HepG2 (cell line): ENCODE results near the gene DENND2A. TPM values are rescaled to one million over a fixed set of nuclear protein-coding genes. Genes with fewer than 3 reads are reported as not detected.

ENCODE experiments used
- PHF20 ChIP-seq: sonication (generic); formaldehyde crosslinking; IDR thresholded peaks from 2 replicates; pipeline ENCODE4 v1.5.0; 2020; ENCODE audit warnings: mild to moderate bottlenecking, missing genetic modification reagents
- SAP130 ChIP-seq: IDR thresholded peaks from 2 replicates; pipeline ENCODE4 v1.6.1; 2016; ENCODE audit warnings: low read depth
- SETDB1 ChIP-seq: sonication (generic); formaldehyde crosslinking; IDR thresholded peaks from 2 replicates; pipeline ENCODE4 v1.5.1; 2020; ENCODE audit warnings: missing genetic modification reagents, mild to moderate bottlenecking, borderline replicate concordance
- ZNF251 ChIP-seq: sonication (generic); formaldehyde crosslinking; IDR thresholded peaks from 2 replicates; pipeline ENCODE4 v1.9.0; 2021; ENCODE audit warnings: mild to moderate bottlenecking, missing genetic modification reagents
- ZNF276 ChIP-seq: sonication (generic); formaldehyde crosslinking; IDR thresholded peaks from 2 replicates; pipeline ENCODE4 v1.4.0; 2020; ENCODE audit warnings: mild to moderate bottlenecking, low read depth, missing genetic modification reagents
- ZNF350 ChIP-seq: sonication (generic); formaldehyde crosslinking; IDR thresholded peaks from 2 replicates; pipeline ENCODE4 v1.4.0; 2020; ENCODE audit warnings: mild to moderate bottlenecking, low read depth, missing genetic modification reagents, borderline replicate concordance
- ZNF501 ChIP-seq: sonication (generic); formaldehyde crosslinking; IDR thresholded peaks from 2 replicates; pipeline ENCODE4 v1.5.1; 2020; ENCODE audit warnings: mild to moderate bottlenecking, moderate library complexity, missing genetic modification reagents
- ZNF570 ChIP-seq: sonication (generic); formaldehyde crosslinking; IDR thresholded peaks from 2 replicates; pipeline ENCODE4 v1.4.0; 2020; ENCODE audit warnings: mild to moderate bottlenecking, missing genetic modification reagents, borderline replicate concordance
- ZNF782 ChIP-seq: sonication (generic); formaldehyde crosslinking; IDR thresholded peaks from 2 replicates; pipeline ENCODE4 v1.4.0; 2020; ENCODE audit warnings: missing genetic modification reagents, mild to moderate bottlenecking, borderline replicate concordance
- ZSCAN12 ChIP-seq: sonication (generic); formaldehyde crosslinking; IDR thresholded peaks from 2 replicates; pipeline ENCODE4 v1.9.0; 2021; ENCODE audit warnings: mild to moderate bottlenecking, missing genetic modification reagents
- polyA plus RNA-seq, 8 experiments: library from polyadenylated mRNA; depleted of rRNA in 3 of 8; stranded (reverse) in 7 of 8; unstranded in 1 of 8; fragments of >200 nt; fragmentation: Illumina TruSeq in 4 of 8; extraction: Trizol in 4 of 8; gene quantifications; 2 replicates each; pipeline versions ENCODE4 v1.2.1 to v1.2.3, GENCODE V29; 2011 to 2016; ENCODE audit warnings: low read depth in 4 of 8, missing spikeins in 1 of 8, mixed read lengths in 1 of 8; ENCODE audit not compliant: insufficient read depth in 1 of 8
- total RNA-seq, 5 experiments: library from RNA; depleted of rRNA; stranded (reverse); fragments of >200 nt; fragmentation: Illumina TruSeq; extraction: Trizol; gene quantifications; 2 replicates each; pipeline ENCODE4 v1.2.3, GENCODE V29; 2016; ENCODE audit warnings: low read depth in 1 of 5
- TF ChIP-seq, protein P1 (sequence below): sonication (generic); formaldehyde crosslinking; IDR thresholded peaks from 2 replicates; pipeline ENCODE4 v1.5.1; 2020; ENCODE audit warnings: mild to moderate bottlenecking, missing genetic modification reagents, moderate library complexity

The DENND2A gene
- total and polyA plus RNA-seq, 2 of the 13 experiments (the other 11 are each of a cell fraction or from before 2014, with no cell fraction given), result not detected

- TF ChIP-seq, protein P1, sequence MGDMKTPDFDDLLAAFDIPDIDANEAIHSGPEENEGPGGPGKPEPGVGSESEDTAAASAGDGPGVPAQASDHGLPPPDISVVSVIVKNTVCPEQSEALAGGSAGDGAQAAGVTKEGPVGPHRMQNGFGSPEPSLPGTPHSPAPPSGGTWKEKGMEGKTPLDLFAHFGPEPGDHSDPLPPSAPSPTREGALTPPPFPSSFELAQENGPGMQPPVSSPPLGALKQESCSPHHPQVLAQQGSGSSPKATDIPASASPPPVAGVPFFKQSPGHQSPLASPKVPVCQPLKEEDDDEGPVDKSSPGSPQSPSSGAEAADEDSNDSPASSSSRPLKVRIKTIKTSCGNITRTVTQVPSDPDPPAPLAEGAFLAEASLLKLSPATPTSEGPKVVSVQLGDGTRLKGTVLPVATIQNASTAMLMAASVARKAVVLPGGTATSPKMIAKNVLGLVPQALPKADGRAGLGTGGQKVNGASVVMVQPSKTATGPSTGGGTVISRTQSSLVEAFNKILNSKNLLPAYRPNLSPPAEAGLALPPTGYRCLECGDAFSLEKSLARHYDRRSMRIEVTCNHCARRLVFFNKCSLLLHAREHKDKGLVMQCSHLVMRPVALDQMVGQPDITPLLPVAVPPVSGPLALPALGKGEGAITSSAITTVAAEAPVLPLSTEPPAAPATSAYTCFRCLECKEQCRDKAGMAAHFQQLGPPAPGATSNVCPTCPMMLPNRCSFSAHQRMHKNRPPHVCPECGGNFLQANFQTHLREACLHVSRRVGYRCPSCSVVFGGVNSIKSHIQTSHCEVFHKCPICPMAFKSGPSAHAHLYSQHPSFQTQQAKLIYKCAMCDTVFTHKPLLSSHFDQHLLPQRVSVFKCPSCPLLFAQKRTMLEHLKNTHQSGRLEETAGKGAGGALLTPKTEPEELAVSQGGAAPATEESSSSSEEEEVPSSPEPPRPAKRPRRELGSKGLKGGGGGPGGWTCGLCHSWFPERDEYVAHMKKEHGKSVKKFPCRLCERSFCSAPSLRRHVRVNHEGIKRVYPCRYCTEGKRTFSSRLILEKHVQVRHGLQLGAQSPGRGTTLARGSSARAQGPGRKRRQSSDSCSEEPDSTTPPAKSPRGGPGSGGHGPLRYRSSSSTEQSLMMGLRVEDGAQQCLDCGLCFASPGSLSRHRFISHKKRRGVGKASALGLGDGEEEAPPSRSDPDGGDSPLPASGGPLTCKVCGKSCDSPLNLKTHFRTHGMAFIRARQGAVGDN (CRISPR knock-in tag), result peak; percentile 60
- TF ChIP-seq SETDB1, result no peak
- no peak for TF ChIP-seq ZNF276 (CRISPR knock-in tag)
- 0 out of 2 replicates have a peak, but pooled peaks have one; percentile 19 for TF ChIP-seq PHF20 (CRISPR knock-in tag)
- TF ChIP-seq ZNF251 (CRISPR knock-in tag), result no peak
- 0 out of 2 replicates have a peak, but pooled peaks have one; percentile 13 for TF ChIP-seq ZNF501 (CRISPR knock-in tag)
- TF ChIP-seq ZNF782, result 0 out of 2 replicates have a peak, but pooled peaks have one; percentile 23
- TF ChIP-seq ZNF570 (CRISPR knock-in tag), result no peak
- peak; percentile 19; the same call in 1 of the 2 replicates for TF ChIP-seq SAP130 (CRISPR knock-in tag)
- TF ChIP-seq ZSCAN12, result no peak
- TF ChIP-seq ZNF350, result no peak
Measured at GRCh38 chr7:140540136-140540777, 100.4 kb downstream of the DENND2A start (continued).
